ENCODE data around the gene MEIOB.

- no peak for TF ChIP-seq CTCF (IDR thresholded peaks at IDR 0.05 in 8 of 11, conservative IDR thresholded peaks at IDR 0.05 in 3 of 11)
- TF ChIP-seq POLR2AphosphoS5 (IDR thresholded peaks at IDR 0.05) = no peak
- no peak for TF ChIP-seq POLR2A (IDR thresholded peaks at IDR 0.05)
Observed at GRCh38 chr16:1818204-1818872, 53.6 kb downstream of the MEIOB start.
